Panc1 (cell line): Measurements from ENCODE around the gene CXorf38. TPM values are rescaled to one million over a fixed set of nuclear protein-coding genes. Genes with fewer than 3 reads are reported as not detected.

Source experiments
- ATAC-seq: fragments of 200-7000 bp; cut with Tn5 transposase; 2 replicates; pipeline ENCODE4 v1.9.1; 2020; ENCODE audit warnings: mild to moderate bottlenecking, moderate library complexity
- BruUV-seq: library from RNA; stranded (reverse); fragments of 400-500 nt; replicated peaks from 2 replicates; lab custom pipeline; 2021; lab: Mats Ljungman, UMichigan
- CTCF ChIA-PET: fragments of 300-600 bp; sonication (Branson Sonifier 250); formaldehyde crosslinking; loops from one replicate; lab custom pipeline; 2022; ENCODE audit warnings: antibody characterized with exemption; lab: Charles Lee
- POLR2A ChIA-PET: fragments of 300-600 bp; sonication (Branson Sonifier 250); formaldehyde crosslinking; loops from one replicate; lab custom pipeline; 2022; ENCODE audit warnings: antibody characterized with exemption; lab: Charles Lee
- DNase-seq: peaks from one replicate; pipeline ENCODE4 v3.0.0-alpha.2; 2010; ENCODE audit warnings: low read depth, low spot score
- H3K27ac ChIP-seq: 2 replicates; pipeline ENCODE4 v1.5.1; 2011; ENCODE audit warnings: mild to moderate bottlenecking, low read length, inconsistent platforms
- H3K27me3 ChIP-seq: fragments of 200-500 bp; sonication (Bioruptor generic); 2 replicates; pipeline ENCODE4 v1.6.0; 2014; ENCODE audit warnings: low read length, inconsistent platforms; ENCODE audit not compliant: control insufficient read depth, insufficient read depth
- H3K36me3 ChIP-seq: fragments of 200-500 bp; sonication (Bioruptor generic); 2 replicates; pipeline ENCODE4 v1.5.1; 2014; ENCODE audit warnings: inconsistent platforms, mild to moderate bottlenecking, low read length, moderate library complexity; ENCODE audit not compliant: control insufficient read depth, insufficient read depth
- H3K4me1 ChIP-seq: 2 replicates; pipeline ENCODE4 v1.5.1; 2011; ENCODE audit warnings: inconsistent platforms, mild to moderate bottlenecking, low read length, moderate library complexity; ENCODE audit not compliant: control insufficient read depth, insufficient read depth
- H3K4me3 ChIP-seq, 2 experiments: 2 replicates each; pipeline ENCODE4 v1.5.1; 2011 to 2012; ENCODE audit warnings: low read depth in 2 of 2, low read length in 2 of 2, mild to moderate bottlenecking in 2 of 2, inconsistent platforms in 1 of 2, moderate library complexity in 1 of 2
- H3K9me3 ChIP-seq: fragments of 200-500 bp; sonication (Bioruptor generic); 2 replicates; pipeline ENCODE4 v1.5.1; 2014; ENCODE audit warnings: low read depth, mild to moderate bottlenecking, inconsistent platforms, low read length, moderate library complexity; ENCODE audit not compliant: control insufficient read depth, insufficient read depth
- CTCF ChIP-seq: fragments of 450-650 bp; IDR thresholded peaks from 2 replicates; pipeline ENCODE4 v1.5.1; 2017; ENCODE audit warnings: mild to moderate bottlenecking
- POLR2AphosphoS5 ChIP-seq: IDR thresholded peaks from 2 replicates; pipeline ENCODE4 v1.6.1; 2012; ENCODE audit warnings: mild to moderate bottlenecking, low read depth, low read length, moderate library complexity
- REST ChIP-seq, 2 experiments: IDR thresholded peaks; 2 replicates each; pipeline ENCODE4 v1.6.1; 2011 to 2012; ENCODE audit warnings: low read depth in 2 of 2, control low read depth in 1 of 2, low read length in 1 of 2, mild to moderate bottlenecking in 1 of 2, moderate library complexity in 1 of 2; ENCODE audit not compliant: insufficient read depth in 1 of 2
- SIN3A ChIP-seq: IDR thresholded peaks from 2 replicates; pipeline ENCODE4 v1.6.1; 2012; ENCODE audit warnings: low read depth, mild to moderate bottlenecking, low read length, moderate library complexity, borderline replicate concordance; ENCODE audit not compliant: insufficient read depth
- TCF7L2 ChIP-seq: IDR thresholded peaks from 2 replicates; pipeline ENCODE4 v1.6.1; 2011; ENCODE audit warnings: mild to moderate bottlenecking, low read depth, low read length, inconsistent platforms
- in situ Hi-C: cut with HindIII; loops from 2 replicates; pipeline ENCODE4 v1.10.0; 2016; ENCODE audit warnings: low sequenced_read_pairs, low pct_unique_long_range_greater_than_20kb
- intact Hi-C: fragments of 100-400 bp; cut with micrococcal nuclease; formaldehyde crosslinking; loops from one replicate; pipeline ENCODE4 v1.10.0; 2022; ENCODE audit not compliant: unreplicated experiment
- total RNA-seq: library from RNA; stranded (reverse); gene quantifications from one replicate; pipeline ENCODE4 v1.2.1, GENCODE V29; 2021; ENCODE audit not compliant: unreplicated experiment

Gene CXorf38
- total RNA-seq, 1 experiment from 2014 or later = 7.8 TPM

GRCh38 chrX:40580537-40581335, 66.6 kb downstream of the CXorf38 start, which contains the start of gene ATP6AP2:
Gene ATP6AP2, plus strand, starts transcription at chrX:40580970. Its CDS starts 96 bp downstream, at chrX:40581066.
- no peaks in the 10 kb centered on the region for H3K9me3 ChIP-seq
- in situ Hi-C loops = no loop called here
- ATAC-seq (peak; percentile 99), DNase-seq (peak; percentile 73)
- no peak for TF ChIP-seq POLR2AphosphoS5
- no peak for TF ChIP-seq SIN3A
- no peak for TF ChIP-seq TCF7L2
- TF ChIP-seq CTCF = no peak
- no peak for TF ChIP-seq REST (IDR thresholded peaks at IDR 0.05; ENCODE audit: insufficient read depth in 1 of 2, low read depth in 2 of 2, low read length in 1 of 2)
- ChIA-PET POLR2A (no interaction called here), CTCF (interaction anchor here (0.6 kb wide), 1 partner anchor 1520 kb away, joined by 3 read pairs; no protein-coding TSS in a partner anchor)
- peak within 1 kb of the TSS; percentile 63 for H3K27ac ChIP-seq
- H3K27me3 ChIP-seq = no peaks in the 10 kb centered on the region
- no peaks in the 10 kb centered on the region for H3K4me1 ChIP-seq
- intact Hi-C loops = no loop called here
- no TSS peak for BruUV-seq
- peak within 1 kb of the TSS; percentile 60 to 67 for H3K4me3 ChIP-seq
- H3K36me3 ChIP-seq = no peaks in the 10 kb centered on the region

GRCh38 chrX:40579900-40580536, 67.3 kb downstream of the CXorf38 start:
- ATAC-seq (peak; percentile 72), DNase-seq (no peak)
- Histone ChIP-seq H3K27me3 (no peaks in the 10 kb centered on the region), H3K27ac (peak overlapping the region; percentile 63), H3K4me1 (no peaks in the 10 kb centered on the region), H3K36me3 (no peaks in the 10 kb centered on the region), H3K4me3 (peak overlapping the region; percentile 60 to 67), H3K9me3 (no peaks in the 10 kb centered on the region)
- in situ Hi-C loops (no loop called here), intact Hi-C loops (no loop called here)
- BruUV-seq = no TSS peak
- TF ChIP-seq POLR2AphosphoS5 (no peak), SIN3A (no peak), REST (IDR thresholded peaks at IDR 0.05; ENCODE audit: insufficient read depth in 1 of 2, low read depth in 2 of 2, low read length in 1 of 2) (no peak), CTCF (no peak), TCF7L2 (no peak)
- ChIA-PET CTCF (no interaction called here), POLR2A (no interaction called here)
